Endometrial microvascular endothelial cells (primary cell): ENCODE data around the gene SRRM5. TPM values are rescaled to one million over a fixed set of nuclear protein-coding genes. Genes with fewer than 3 reads are reported as not detected.

Experiments used
- in situ Hi-C: cut with HindIII; loops from 2 replicates; pipeline ENCODE4 v1.10.0; 2017; ENCODE audit warnings: low sequenced_read_pairs, low pct_unique_long_range_greater_than_20kb; ENCODE audit errors: inconsistent ontology term
- total RNA-seq: library from RNA; depleted of rRNA; stranded (reverse); fragments of >200 nt; gene quantifications from one replicate; pipeline ENCODE4 v1.2.3, GENCODE V29; 2015; ENCODE audit errors: inconsistent ontology term

The SRRM5 gene
- total RNA-seq, 1 donor from 2014 or later: not detected

GRCh38 chr19:43607238-43608205 lies 4.4 kb upstream of the SRRM5 start:
- in situ Hi-C loops: no loop called here

DNA sequence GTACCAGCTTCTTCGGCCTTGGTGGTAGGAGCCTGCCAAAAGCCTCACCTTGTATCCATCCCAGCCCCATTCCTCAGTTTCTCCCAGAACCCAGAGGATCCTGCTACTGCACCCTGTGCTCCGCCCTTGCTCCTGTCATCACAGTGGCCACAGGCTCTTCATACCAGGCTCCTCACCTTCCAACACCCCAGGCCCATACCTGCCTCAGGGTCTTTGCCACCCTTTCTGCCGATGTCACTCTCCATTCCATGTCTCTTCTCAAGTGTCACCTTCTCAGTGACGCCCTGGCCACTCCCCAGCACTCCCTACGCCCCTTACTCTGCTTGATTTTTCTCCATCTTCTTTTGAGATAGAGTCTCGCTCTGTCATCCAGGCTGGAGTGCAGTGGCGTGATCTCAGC lies 2.0 kb upstream of the SRRM5 start:
- in situ Hi-C loops: no loop called here

GRCh38 chr19:43610493-43610892 lies 1.4 kb upstream of the SRRM5 start:
- in situ Hi-C loops: no loop called here

DNA sequence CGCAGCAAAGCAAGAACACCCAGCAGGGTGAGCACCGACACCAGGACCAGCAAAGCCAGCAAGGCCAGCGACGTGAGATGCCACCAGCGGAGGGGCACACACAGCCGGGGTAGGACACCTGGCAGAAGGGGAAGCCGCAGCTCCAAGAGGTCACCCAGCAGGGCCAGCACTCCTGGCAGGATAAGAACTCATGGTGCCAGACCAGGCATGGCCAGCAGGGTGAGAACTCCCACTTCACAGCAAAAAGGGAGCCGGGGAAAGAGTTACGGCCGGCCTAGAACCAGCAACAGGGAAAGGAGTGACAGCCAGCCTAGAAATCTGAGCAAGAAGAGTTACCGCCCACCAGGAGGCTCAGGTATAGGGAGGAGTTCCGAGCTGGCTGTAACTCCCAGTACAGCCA lies 486 bp downstream of the SRRM5 start:
- in situ Hi-C loops: no loop called here

DNA sequence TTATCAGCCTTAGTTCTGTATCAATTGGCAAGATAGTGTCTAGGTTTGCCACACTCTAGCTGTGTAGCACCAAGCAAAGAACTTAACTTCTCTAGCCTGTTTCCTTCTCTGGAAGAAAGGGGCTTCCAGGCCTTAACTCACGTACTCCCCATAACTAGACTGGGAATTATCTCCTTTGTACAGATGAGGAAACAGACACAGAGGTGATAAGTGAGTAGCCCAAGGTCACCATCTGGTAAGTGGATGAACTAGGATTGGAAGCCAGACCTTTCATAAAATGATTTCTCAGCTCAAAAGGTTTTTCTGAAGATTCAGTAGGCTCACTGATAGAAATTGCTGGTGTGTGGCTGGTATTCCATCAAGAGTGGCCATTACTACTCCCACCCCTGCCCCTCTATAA lies 4.4 kb downstream of the SRRM5 start:
- in situ Hi-C loops: no loop called here

DNA sequence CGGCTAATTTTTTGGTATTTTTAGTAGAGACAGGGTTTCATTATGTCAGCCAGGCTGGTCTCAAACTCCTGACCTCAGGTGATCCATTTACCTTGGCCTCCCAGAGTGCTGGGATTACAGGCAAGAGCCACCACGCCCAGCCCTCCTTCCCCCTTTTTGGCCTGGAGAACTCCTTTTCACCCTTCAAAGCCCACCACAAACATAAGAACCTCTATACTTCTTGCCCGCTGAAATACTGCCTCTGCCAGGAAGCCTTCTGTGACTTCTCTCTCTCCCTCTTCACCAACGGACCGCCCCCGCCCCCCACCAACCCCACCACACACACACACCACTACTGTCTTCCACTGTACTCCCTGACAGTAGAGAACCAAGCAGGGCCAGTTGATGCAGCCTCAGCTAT lies 5.1 kb downstream of the SRRM5 start:
- in situ Hi-C loops: no loop called here

DNA sequence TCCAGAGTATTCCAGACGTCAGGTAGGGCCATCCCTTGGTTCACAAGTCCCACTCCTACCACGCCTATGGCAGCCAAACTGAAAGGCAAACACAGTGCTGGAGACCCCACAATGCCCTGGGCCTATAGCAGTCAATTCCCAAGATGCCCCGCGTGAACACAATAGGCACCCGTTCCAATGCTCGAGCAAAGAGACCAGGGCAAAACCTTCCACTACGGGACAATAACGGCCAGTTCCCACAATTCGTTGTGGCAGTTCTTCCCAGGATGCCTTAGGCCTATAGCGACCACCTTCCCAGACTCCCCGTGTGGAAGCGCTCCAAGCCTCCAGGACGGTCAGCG lies 7.0 kb downstream of the SRRM5 start:
- in situ Hi-C loops: no loop called here

DNA sequence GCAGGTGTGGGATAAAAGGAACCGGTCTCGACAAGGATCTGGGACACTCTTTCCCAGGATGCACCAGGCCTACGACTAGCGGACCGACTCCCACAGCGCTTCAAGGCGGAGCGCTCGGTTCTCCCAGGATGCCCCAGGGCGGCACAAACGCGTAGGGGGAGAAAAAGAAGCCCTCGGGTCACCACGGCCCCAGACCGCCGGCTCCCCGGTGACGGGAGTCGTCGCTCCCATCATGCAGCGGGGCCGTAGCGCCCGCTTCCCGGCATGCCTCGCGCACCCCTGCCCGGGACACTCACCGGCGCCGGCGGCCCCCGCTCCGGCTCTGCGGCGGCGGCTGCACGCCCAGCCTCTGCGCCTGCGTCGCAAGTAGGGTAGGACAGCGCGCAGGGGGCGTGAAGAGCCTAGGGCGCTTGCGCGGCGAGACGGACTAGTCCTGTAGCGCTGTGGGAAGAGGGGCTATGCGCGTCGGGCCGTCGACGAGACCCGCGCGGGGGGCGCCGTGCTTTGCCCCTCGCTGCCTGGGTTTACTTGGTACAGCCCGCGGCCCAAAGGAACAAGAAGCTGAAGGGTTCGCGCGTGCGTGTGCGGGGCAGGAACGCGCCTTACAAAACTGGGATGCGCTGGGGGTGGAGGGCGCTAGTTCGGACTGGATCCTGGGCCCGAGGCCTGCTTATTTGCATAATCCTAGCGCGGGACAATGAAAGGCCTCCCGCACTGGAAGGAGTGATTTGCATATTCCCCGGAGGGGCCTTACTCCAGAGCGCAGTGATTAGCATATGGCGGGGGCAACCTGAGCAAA lies 7.6 kb downstream of the SRRM5 start, which contains the start of gene ZNF428:
Gene ZNF428 (minus strand): TSS at position 368 of the 799 bp plus-strand sequence. CDS start 5,325 bp downstream, outside the sequence.
- in situ Hi-C loops: no loop called here

DNA sequence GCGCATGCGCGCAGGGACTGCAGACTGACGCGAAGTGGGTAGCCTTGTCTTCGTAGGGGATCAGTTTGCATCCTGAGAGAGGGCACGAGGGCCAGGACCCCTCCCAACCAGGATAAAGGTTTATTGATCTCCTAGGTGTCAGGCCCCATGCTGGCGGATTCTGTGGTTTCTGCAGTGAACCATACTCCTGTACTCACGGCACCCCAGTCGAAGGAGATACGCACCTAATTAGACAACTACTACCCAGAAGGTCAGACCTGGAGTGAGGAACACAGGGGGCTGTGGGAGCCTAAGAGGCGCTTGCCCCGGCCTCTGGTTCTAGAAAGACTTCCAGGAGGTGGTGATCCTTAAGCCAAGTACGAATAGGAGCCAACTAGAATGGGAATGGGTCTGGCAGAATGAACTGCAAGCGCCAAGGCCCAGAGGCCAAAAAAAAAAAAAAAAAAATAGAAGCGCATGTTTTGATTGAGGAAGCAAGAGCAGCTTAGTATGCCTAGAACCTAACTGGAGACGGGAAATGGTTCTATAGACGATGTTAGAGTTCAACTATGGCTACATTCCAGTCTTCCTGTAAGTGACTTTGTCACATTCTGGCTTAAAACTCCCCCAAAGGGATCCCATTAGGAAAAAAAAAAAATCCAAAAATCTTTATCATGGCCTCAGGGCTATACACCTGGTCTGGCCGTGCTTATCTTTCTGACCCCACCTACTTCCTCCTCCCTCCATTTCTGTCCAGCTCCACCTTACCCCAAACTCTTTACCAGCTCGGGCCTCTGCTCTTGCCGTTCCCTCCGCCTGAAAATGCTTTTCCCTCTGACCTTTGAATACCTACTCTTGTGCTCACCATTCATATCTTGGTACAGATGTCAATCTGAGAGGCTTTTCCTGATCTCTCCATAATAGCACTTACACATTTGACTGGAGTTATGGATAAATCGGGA lies 8.4 kb downstream of the SRRM5 start:
- in situ Hi-C loops: no loop called here

- in situ Hi-C loops: no loop called here
Observed at GRCh38 chr19:43622070-43622469, 10.2 kb downstream of the SRRM5 start.

DNA sequence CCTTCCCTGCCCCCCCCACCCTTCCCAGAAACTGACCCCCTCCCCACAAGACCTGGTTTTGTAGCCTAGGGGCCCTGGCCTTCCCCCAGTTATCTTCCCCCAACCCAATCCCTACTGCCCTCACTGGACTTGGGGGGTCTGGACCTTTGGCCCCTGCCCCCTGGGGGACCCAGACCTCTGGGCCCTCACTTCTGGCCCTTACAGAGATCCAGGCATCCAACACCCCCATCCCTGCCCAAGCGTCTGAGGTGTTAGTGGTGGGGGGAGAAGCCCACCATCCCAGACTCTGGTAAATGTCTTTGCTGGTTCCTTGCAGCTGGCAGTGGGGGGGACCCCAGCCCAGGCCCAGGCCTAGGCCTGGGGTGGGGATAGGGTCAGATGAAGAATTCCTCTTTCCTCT lies 11.1 kb downstream of the SRRM5 start:
- in situ Hi-C loops: no loop called here

DNA sequence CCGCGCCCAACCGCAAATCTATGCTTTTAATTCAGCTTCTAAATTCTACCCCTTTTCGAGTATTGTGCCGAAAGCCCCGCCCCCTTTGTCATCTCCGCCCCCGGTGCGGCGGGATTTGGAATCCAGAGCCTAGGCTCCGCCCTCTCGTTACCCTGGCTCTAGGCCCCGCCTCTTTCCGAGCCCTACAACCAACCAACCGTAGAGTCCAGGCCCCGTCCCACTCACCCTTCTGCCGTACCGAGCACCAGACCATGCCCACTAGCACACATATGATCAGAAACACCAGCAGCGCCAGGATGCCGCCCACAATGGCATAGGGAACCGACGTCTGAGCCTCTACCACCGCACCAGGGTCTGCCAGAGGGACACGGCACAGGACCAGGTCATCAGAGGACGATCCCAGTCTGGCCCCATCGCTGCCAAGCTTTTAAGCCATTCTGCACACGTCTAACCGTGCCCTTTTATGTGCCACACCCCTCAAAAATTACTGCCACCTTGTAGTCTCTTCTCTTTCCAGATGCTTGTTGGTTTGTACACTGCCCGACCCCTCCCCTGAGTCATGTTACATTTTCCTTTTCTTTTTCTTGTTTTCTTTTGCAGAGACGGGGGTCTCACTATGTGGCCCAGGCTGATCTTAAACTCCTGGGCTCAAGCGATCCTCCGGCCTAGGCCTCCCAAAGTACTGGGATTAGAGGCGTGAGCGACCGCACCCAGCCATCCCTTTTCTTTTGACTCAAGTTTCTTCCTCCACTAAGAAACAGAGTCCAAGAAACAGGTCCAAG lies 12.2 kb downstream of the SRRM5 start:
- in situ Hi-C loops: no loop called here

GRCh38 chr19:43624933-43625332 lies 13.0 kb downstream of the SRRM5 start:
- in situ Hi-C loops: no loop called here

DNA sequence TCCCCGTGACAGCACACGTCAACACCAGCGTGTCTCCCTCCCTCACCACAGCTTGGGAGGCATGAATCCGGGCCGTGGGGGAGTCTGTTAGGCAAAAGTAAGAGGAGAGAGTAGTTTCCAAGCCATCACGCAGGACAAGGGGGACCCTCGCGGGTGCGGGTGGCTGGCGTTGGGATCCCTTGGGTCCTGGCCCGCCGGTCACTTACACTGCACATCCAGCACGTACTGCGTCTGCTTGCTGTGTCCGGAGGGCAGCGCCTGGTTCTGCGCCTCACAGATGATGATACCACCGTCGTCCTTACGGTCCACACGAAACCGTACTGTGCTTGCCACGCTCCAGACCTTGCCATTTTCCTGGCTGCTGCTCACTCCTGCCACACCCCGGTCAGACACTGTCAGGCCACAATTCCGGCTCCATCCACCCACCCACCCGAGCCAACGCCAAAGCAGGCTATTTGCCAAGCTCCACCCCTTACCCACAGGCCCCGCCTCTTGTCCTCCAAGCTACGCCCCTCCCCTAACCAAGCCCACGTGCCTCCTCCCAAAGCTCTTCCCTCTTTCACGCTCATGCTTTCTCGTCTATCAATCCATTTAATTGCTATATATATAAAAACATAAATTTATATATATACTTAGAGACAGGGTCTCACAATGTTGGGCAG lies 14.2 kb downstream of the SRRM5 start:
- in situ Hi-C loops: no loop called here

- in situ Hi-C loops: no loop called here
Observed at GRCh38 chr19:43626838-43627237, 14.9 kb downstream of the SRRM5 start.

GRCh38 chr19:43628646-43629326 lies 16.9 kb downstream of the SRRM5 start:
- in situ Hi-C loops: no loop called here

GRCh38 chr19:43631491-43631890 lies 19.6 kb downstream of the SRRM5 start:
- in situ Hi-C loops: no loop called here
